K562 (cell line): Measurements from ENCODE around the gene ERAL1. TPM values are rescaled to one million over a fixed set of nuclear protein-coding genes. Genes with fewer than 3 reads are reported as not detected.
A peak's percentile ranks its signal among the peaks of the same experiment; 100 is the strongest.

Experiments used
- ARHGAP35 ChIP-seq: fragments of 450-650 bp; IDR thresholded peaks from 2 replicates; pipeline ENCODE4 v1.6.1; 2018; ENCODE audit not compliant: partially characterized antibody
- ARID1B ChIP-seq: fragments of 450-650 bp; IDR thresholded peaks from 2 replicates; pipeline ENCODE4 v1.6.1; 2016; ENCODE audit warnings: antibody characterized with exemption, mild to moderate bottlenecking, inconsistent platforms
- ARID3B ChIP-seq: fragments of 250-450 bp; sonication (Bioruptor Pico); IDR thresholded peaks from 2 replicates; pipeline ENCODE4 v1.4.0; 2020; ENCODE audit warnings: borderline replicate concordance
- BCOR ChIP-seq: fragments of 450-650 bp; IDR thresholded peaks from 2 replicates; pipeline ENCODE4 v1.6.1; 2016
- CBFA2T3 ChIP-seq: fragments of 450-650 bp; IDR thresholded peaks from 2 replicates; pipeline ENCODE4 v1.6.1; 2017
- CBFB ChIP-seq: sonication (generic); formaldehyde crosslinking; IDR thresholded peaks from 2 replicates; pipeline ENCODE4 v1.4.0; 2020; ENCODE audit warnings: mild to moderate bottlenecking, missing genetic modification reagents
- CBX5 ChIP-seq: IDR thresholded peaks from 2 replicates; pipeline ENCODE4 v1.6.1; 2014; ENCODE audit warnings: low read depth, borderline replicate concordance
- DIDO1 ChIP-seq: fragments of 450-650 bp; IDR thresholded peaks from 2 replicates; pipeline ENCODE4 v1.6.1; 2016; ENCODE audit warnings: low read depth, missing biosample characterization, missing genetic modification characterization
- ELK3 ChIP-seq: fragments of 450-650 bp; formaldehyde crosslinking; IDR thresholded peaks from 2 replicates; pipeline ENCODE4 v1.4.0; 2020; ENCODE audit warnings: mild to moderate bottlenecking
- FOSL1 ChIP-seq: fragments of 200-800 bp; sonication (Bioruptor generic); conservative IDR thresholded peaks from 2 replicates; pipeline ENCODE4 v1.6.1; 2016; ENCODE audit warnings: missing genetic modification characterization, missing compliant biosample characterization
- GATA2 ChIP-seq: sonication (generic); formaldehyde crosslinking; IDR thresholded peaks from 2 replicates; pipeline ENCODE4 v1.4.0; 2020; ENCODE audit warnings: mild to moderate bottlenecking, missing genetic modification reagents
- HDAC2 ChIP-seq: fragments of 450-650 bp; IDR thresholded peaks from 2 replicates; pipeline ENCODE4 v1.6.1; 2016; ENCODE audit warnings: mild to moderate bottlenecking
- HLTF ChIP-seq: fragments of 450-650 bp; IDR thresholded peaks from 2 replicates; pipeline ENCODE4 v1.6.1; 2016
- KDM4B ChIP-seq, 2 experiments: fragments of 450-650 bp in 1 of 2; sonication (generic) in 1 of 2; IDR thresholded peaks; 2 replicates each; pipeline ENCODE4 v1.6.1; 2016 to 2017; ENCODE audit warnings: borderline replicate concordance in 2 of 2, antibody characterized with exemption in 1 of 2, low read depth in 1 of 2, mild to moderate bottlenecking in 1 of 2
- MAFK ChIP-seq: IDR thresholded peaks from 2 replicates; pipeline ENCODE4 v1.6.1; 2011; ENCODE audit warnings: low read length, improper control_type of control experiment
- MBD2 ChIP-seq: sonication (generic); IDR thresholded peaks from 2 replicates; pipeline ENCODE4 v1.6.1; 2016; ENCODE audit warnings: low read depth, borderline replicate concordance
- NCOA1 ChIP-seq: fragments of 450-650 bp; IDR thresholded peaks from 2 replicates; pipeline ENCODE4 v1.6.1; 2016; ENCODE audit warnings: low read depth
- NELFE ChIP-seq: IDR thresholded peaks from 2 replicates; pipeline ENCODE4 v1.6.1; 2011; ENCODE audit warnings: mild to moderate bottlenecking; ENCODE audit not compliant: insufficient read depth, insufficient read length
- NFIC ChIP-seq: fragments of 450-650 bp; IDR thresholded peaks from 2 replicates; pipeline ENCODE4 v1.6.1; 2017; ENCODE audit warnings: mild to moderate bottlenecking, inconsistent platforms
- PHB ChIP-seq: fragments of 250-450 bp; sonication (Bioruptor Pico); IDR thresholded peaks from 2 replicates; pipeline ENCODE4 v1.5.0; 2021
- RAD51 ChIP-seq: fragments of 450-650 bp; IDR thresholded peaks from 2 replicates; pipeline ENCODE4 v1.7.1; 2016; ENCODE audit warnings: low read depth, mild to moderate bottlenecking, borderline replicate concordance
- RBM39 ChIP-seq: fragments of 200-400 bp; formaldehyde crosslinking; optimal IDR thresholded peaks from 2 replicates; pipeline ENCODE3; 2018; ENCODE audit warnings: low read depth, low read length
- SMARCA4 ChIP-seq: fragments of 450-650 bp; IDR thresholded peaks from 2 replicates; pipeline ENCODE4 v1.6.1; 2016
- TCF3 ChIP-seq: sonication (generic); formaldehyde crosslinking; IDR thresholded peaks from 2 replicates; pipeline ENCODE4 v1.4.0; 2020; ENCODE audit warnings: mild to moderate bottlenecking, missing genetic modification reagents
- ZNF12 ChIP-seq: sonication (generic); formaldehyde crosslinking; IDR thresholded peaks from 2 replicates; pipeline ENCODE4 v1.4.0; 2020; ENCODE audit warnings: mild to moderate bottlenecking, missing genetic modification reagents
- ZNF140 ChIP-seq: fragments of 250-450 bp; sonication (Bioruptor Pico); IDR thresholded peaks from 2 replicates; pipeline ENCODE4 v1.8.0; 2021; ENCODE audit warnings: moderate library complexity, mild to moderate bottlenecking, inconsistent platforms
- ZNF584 ChIP-seq: fragments of 200-800 bp; sonication (Bioruptor generic); IDR thresholded peaks from 2 replicates; pipeline ENCODE4 v1.6.1; 2016; ENCODE audit warnings: low read depth, mild to moderate bottlenecking, missing genetic modification characterization, missing compliant biosample characterization
- polyA plus RNA-seq, 8 experiments: library from polyadenylated mRNA; depleted of rRNA in 4 of 8; stranded (reverse) in 5 of 8; unstranded in 3 of 8; fragments of >200 nt; fragmentation: Nextera tagmentation in 2 of 8; fragmentation: Illumina TruSeq in 1 of 8; extraction: Ambion mirVana in 2 of 8; extraction: Trizol in 1 of 8; gene quantifications; 2 replicates each; pipeline versions ENCODE4 v1.2.1 to v1.2.3, GENCODE V29; 2011 to 2014; ENCODE audit warnings: inconsistent platforms in 1 of 8, missing spikeins in 1 of 8
- total RNA-seq, 7 experiments: library from RNA; depleted of rRNA in 6 of 7; stranded (reverse); fragments of >200 nt in 6 of 7; fragmentation: Illumina TruSeq in 2 of 7; extraction: Trizol in 2 of 7; gene quantifications; 2 replicates each; pipeline versions ENCODE4 v1.2.1 to v1.2.3, GENCODE V29; 2011 to 2021; ENCODE audit warnings: low replicate concordance in 1 of 7

ERAL1 gene
- total and polyA plus RNA-seq, 9 of the 15 experiments (the other 6 are each of a cell fraction or from before 2014, with no cell fraction given) = 37.5 to 351 (median 106) TPM

- no peak for TF ChIP-seq ZNF12 (CRISPR knock-in tag)
- no peak for TF ChIP-seq ZNF140
- TF ChIP-seq PHB (CRISPR knock-in tag) = no peak
- peak; percentile 28; the same call in 1 of the 2 replicates for TF ChIP-seq BCOR
- TF ChIP-seq CBFB = no peak
- TF ChIP-seq CBFA2T3 = peak; percentile 86
- no peak for TF ChIP-seq ARID3B
- no peak for TF ChIP-seq MBD2
- TF ChIP-seq RAD51 = no peak
- no peak for TF ChIP-seq NELFE
- TF ChIP-seq RBM39 = no peak
- TF ChIP-seq TCF3 (CRISPR knock-in tag) = peak; percentile 72
- no peak for TF ChIP-seq ARHGAP35
- no peak; the same call in 1 of the 2 replicates for TF ChIP-seq HLTF
- TF ChIP-seq NFIC = peak; percentile 40
- no peak for TF ChIP-seq MAFK
- TF ChIP-seq SMARCA4 = no peak
- no peak for TF ChIP-seq KDM4B (IDR thresholded peaks at IDR 0.05; ENCODE audit: borderline replicate concordance in 2 of 2, low read depth in 1 of 2)
- no peak for TF ChIP-seq NCOA1
- peak; percentile 73; the same call in 1 of the 2 replicates for TF ChIP-seq ARID1B
- no peak for TF ChIP-seq DIDO1 (tag)
- no peak for TF ChIP-seq ELK3 (CRISPR knock-in tag)
- no peak for TF ChIP-seq FOSL1 (tag)
- TF ChIP-seq CBX5 = no peak
- no peak for TF ChIP-seq ZNF584 (CRISPR knock-in tag)
- no peak for TF ChIP-seq GATA2
- TF ChIP-seq HDAC2 = no peak
Measured at GRCh38 chr17:28879886-28880571, 25.2 kb downstream of the ERAL1 start (continued).
